Inferior parietal cortex (tissue), 1 donor: Measurements from ENCODE around the gene CPM.
"Not testable (repeated sequence)": the region's sequence is repeated elsewhere in the genome, so short reads cannot be mapped to it uniquely, and the experiment has no call there.

Experiments
- DNase-seq: peaks from one replicate; pipeline ENCODE4 v3.0.0-alpha.2; 2016; ENCODE audit errors: extremely low spot score

The CPM gene

GRCh38 chr12:68853396-68854077, 79.4 kb downstream of the CPM start:
- DNase-seq, result no peak

GRCh38 chr12:68851592-68852306, 81.2 kb downstream of the CPM start:
- DNase-seq, result no peak

GRCh38 chr12:68850390-68850789, 82.6 kb downstream of the CPM start:
- no peak for DNase-seq

- DNase-seq, result no peak
These were observed 86.2 kb downstream of the CPM start for GRCh38 chr12:68846811-68847210.

GRCh38 chr12:68844788-68845695, 87.9 kb downstream of the CPM start:
- DNase-seq, result no peak

GRCh38 chr12:68844318-68844745, 88.6 kb downstream of the CPM start:
- no peak for DNase-seq

- no peak for DNase-seq
These were observed 90.0 kb downstream of the CPM start for GRCh38 chr12:68842784-68843567.

GRCh38 chr12:68842123-68842522, 90.8 kb downstream of the CPM start:
- no peak for DNase-seq

- no peak for DNase-seq
These were observed 91.3 kb downstream of the CPM start for GRCh38 chr12:68841717-68842116.

- DNase-seq, result not testable (repeated sequence)
These were observed 91.8 kb downstream of the CPM start for GRCh38 chr12:68841175-68841574.

GRCh38 chr12:68839183-68840147, 93.5 kb downstream of the CPM start:
- DNase-seq, result no peak

GRCh38 chr12:68838046-68838886, 94.7 kb downstream of the CPM start:
- no peak for DNase-seq

GRCh38 chr12:68837215-68837614, 95.8 kb downstream of the CPM start:
- DNase-seq, result no peak

GRCh38 chr12:68835333-68835908, 97.5 kb downstream of the CPM start:
- no peak for DNase-seq

- DNase-seq, result no peak
These were observed 99.5 kb downstream of the CPM start for GRCh38 chr12:68833508-68833907.

- DNase-seq, result no peak
These were observed 100.5 kb downstream of the CPM start for GRCh38 chr12:68832504-68832867.

GRCh38 chr12:68831751-68832503, 101.0 kb downstream of the CPM start:
- DNase-seq, result no peak

- DNase-seq, result no peak
These were observed 101.7 kb downstream of the CPM start for GRCh38 chr12:68831272-68831671.
